ENCODE measurements around the gene SSC4D.

DNA sequence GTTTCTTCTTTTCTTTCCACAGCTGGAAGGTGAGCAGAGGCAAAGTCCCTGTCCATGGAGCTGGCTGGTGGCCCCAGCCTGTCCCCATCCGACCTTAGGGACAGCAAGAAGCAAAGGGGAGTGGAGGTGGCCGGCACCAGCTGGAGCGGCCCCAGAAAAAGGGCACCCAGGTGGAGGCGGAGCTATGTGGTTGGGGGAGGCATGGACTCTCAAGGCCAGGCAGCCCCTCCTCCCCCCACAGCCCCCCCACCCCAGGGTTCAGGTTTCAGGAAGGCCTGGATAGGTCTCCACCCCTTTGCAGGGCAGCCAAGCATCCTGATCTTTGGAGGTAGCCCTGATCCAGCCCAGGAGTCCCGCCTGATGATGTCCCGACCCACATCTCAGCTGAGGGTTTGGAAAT lies at the start of gene SSC4D:
- TF ChIP-seq MXI1 (conservative IDR thresholded peaks at IDR 0.05; ENCODE audit: poor library complexity, severe bottlenecking) (no peak), EZH2 (IDR thresholded peaks at IDR 0.05; ENCODE audit: borderline replicate concordance, insufficient read depth, low read length, poor library complexity, severe bottlenecking) (no peak), SMC3 (conservative IDR thresholded peaks at IDR 0.05; ENCODE audit: poor library complexity) (no peak), RAD21 (conservative IDR thresholded peaks at IDR 0.05) (no peak)
- TF ChIP-seq, protein P1, sequence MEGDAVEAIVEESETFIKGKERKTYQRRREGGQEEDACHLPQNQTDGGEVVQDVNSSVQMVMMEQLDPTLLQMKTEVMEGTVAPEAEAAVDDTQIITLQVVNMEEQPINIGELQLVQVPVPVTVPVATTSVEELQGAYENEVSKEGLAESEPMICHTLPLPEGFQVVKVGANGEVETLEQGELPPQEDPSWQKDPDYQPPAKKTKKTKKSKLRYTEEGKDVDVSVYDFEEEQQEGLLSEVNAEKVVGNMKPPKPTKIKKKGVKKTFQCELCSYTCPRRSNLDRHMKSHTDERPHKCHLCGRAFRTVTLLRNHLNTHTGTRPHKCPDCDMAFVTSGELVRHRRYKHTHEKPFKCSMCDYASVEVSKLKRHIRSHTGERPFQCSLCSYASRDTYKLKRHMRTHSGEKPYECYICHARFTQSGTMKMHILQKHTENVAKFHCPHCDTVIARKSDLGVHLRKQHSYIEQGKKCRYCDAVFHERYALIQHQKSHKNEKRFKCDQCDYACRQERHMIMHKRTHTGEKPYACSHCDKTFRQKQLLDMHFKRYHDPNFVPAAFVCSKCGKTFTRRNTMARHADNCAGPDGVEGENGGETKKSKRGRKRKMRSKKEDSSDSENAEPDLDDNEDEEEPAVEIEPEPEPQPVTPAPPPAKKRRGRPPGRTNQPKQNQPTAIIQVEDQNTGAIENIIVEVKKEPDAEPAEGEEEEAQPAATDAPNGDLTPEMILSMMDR (IDR thresholded peaks at IDR 0.05; ENCODE audit: poor library complexity, severe bottlenecking), result no peak
- TF ChIP-seq, protein P2, sequence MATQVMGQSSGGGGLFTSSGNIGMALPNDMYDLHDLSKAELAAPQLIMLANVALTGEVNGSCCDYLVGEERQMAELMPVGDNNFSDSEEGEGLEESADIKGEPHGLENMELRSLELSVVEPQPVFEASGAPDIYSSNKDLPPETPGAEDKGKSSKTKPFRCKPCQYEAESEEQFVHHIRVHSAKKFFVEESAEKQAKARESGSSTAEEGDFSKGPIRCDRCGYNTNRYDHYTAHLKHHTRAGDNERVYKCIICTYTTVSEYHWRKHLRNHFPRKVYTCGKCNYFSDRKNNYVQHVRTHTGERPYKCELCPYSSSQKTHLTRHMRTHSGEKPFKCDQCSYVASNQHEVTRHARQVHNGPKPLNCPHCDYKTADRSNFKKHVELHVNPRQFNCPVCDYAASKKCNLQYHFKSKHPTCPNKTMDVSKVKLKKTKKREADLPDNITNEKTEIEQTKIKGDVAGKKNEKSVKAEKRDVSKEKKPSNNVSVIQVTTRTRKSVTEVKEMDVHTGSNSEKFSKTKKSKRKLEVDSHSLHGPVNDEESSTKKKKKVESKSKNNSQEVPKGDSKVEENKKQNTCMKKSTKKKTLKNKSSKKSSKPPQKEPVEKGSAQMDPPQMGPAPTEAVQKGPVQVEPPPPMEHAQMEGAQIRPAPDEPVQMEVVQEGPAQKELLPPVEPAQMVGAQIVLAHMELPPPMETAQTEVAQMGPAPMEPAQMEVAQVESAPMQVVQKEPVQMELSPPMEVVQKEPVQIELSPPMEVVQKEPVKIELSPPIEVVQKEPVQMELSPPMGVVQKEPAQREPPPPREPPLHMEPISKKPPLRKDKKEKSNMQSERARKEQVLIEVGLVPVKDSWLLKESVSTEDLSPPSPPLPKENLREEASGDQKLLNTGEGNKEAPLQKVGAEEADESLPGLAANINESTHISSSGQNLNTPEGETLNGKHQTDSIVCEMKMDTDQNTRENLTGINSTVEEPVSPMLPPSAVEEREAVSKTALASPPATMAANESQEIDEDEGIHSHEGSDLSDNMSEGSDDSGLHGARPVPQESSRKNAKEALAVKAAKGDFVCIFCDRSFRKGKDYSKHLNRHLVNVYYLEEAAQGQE (IDR thresholded peaks at IDR 0.05; ENCODE audit: borderline replicate concordance), result no peak
